HG03565 (cell line): ENCODE results near the gene VAV2.

Experiments
- ATAC-seq: cut with Tn5 transposase; IDR thresholded peaks from one replicate; pipeline ENCODE4 v1.9.1; 2021; ENCODE audit warnings: mild to moderate bottlenecking, moderate library complexity; ENCODE audit not compliant: unreplicated experiment

The VAV2 gene

GRCh38 chr9:133956520-133957076 lies 35.5 kb downstream of the VAV2 start:
- no peak for ATAC-seq

GRCh38 chr9:133955821-133956411 lies 36.2 kb downstream of the VAV2 start:
- ATAC-seq = no peak

- ATAC-seq = no peak
These were observed 37.1 kb downstream of the VAV2 start for GRCh38 chr9:133954862-133955529.

GRCh38 chr9:133953976-133954709 lies 38.0 kb downstream of the VAV2 start:
- ATAC-seq = no peak

GRCh38 chr9:133953621-133953975 lies 38.5 kb downstream of the VAV2 start:
- ATAC-seq = no peak

- no peak for ATAC-seq
These were observed 39.2 kb downstream of the VAV2 start for GRCh38 chr9:133952598-133953550.

- ATAC-seq = no peak
These were observed 40.9 kb downstream of the VAV2 start for GRCh38 chr9:133951265-133951664.

GRCh38 chr9:133950629-133951111 lies 41.5 kb downstream of the VAV2 start:
- ATAC-seq = no peak

- no peak for ATAC-seq
These were observed 41.9 kb downstream of the VAV2 start for GRCh38 chr9:133950192-133950591.

GRCh38 chr9:133949486-133950061 lies 42.5 kb downstream of the VAV2 start:
- ATAC-seq = no peak

GRCh38 chr9:133948561-133949485 lies 43.3 kb downstream of the VAV2 start:
- ATAC-seq = no peak

GRCh38 chr9:133948131-133948530 lies 44.0 kb downstream of the VAV2 start:
- ATAC-seq = no peak

- ATAC-seq = no peak
These were observed 45.2 kb downstream of the VAV2 start for GRCh38 chr9:133946840-133947486.

- peak; percentile 44 for ATAC-seq
These were observed 46.0 kb downstream of the VAV2 start for GRCh38 chr9:133945977-133946753.

GRCh38 chr9:133945314-133945975 lies 46.7 kb downstream of the VAV2 start:
- peak; percentile 30 for ATAC-seq

- no peak for ATAC-seq
These were observed 47.4 kb downstream of the VAV2 start for GRCh38 chr9:133944746-133945135.
